BLaER1 treated with 17β-estradiol and CSF1 and Interleukin-3, amounts not matched to agents 10 nM and 100 nM (cell line): Measurements from ENCODE around the gene SLU7.

Experiments used
- H3K27ac ChIP-seq, 11 experiments: shearing (Covaris generic); formaldehyde crosslinking; 2 replicates each; pipeline ENCODE4 v1.8.1; 2022
- H3K27me3 ChIP-seq, 11 experiments: shearing (Covaris generic); formaldehyde crosslinking; 2 replicates each; pipeline ENCODE4 v1.8.1; 2022
- H3K36me3 ChIP-seq, 11 experiments: shearing (Covaris generic); formaldehyde crosslinking; 2 replicates each; pipeline ENCODE4 v1.8.1; 2022
- H3K4me1 ChIP-seq, 10 experiments: shearing (Covaris generic); formaldehyde crosslinking; 2 replicates each; pipeline ENCODE4 v1.8.1; 2022
- H3K4me2 ChIP-seq, 11 experiments: shearing (Covaris generic); formaldehyde crosslinking; 2 replicates each; pipeline ENCODE4 v1.8.1; 2022
- H3K4me3 ChIP-seq, 10 experiments: shearing (Covaris generic); formaldehyde crosslinking; 2 replicates each; pipeline ENCODE4 v1.8.1; 2022
- H3K9ac ChIP-seq, 11 experiments: shearing (Covaris generic); formaldehyde crosslinking; 2 replicates each; pipeline ENCODE4 v1.8.1; 2022
- H3K9me3 ChIP-seq, 11 experiments: shearing (Covaris generic); formaldehyde crosslinking; replicated peaks in 1 of 11; 2 replicates each; pipeline ENCODE4 v1.8.1; 2022
- H4K20me1 ChIP-seq, 11 experiments: shearing (Covaris generic); formaldehyde crosslinking; 2 replicates each; pipeline ENCODE4 v1.8.1; 2022
- Cebpa-rat ChIP-seq, 11 experiments: shearing (Covaris generic); IDR thresholded peaks; 2 replicates each; pipeline ENCODE4 v1.8.1; 2022

SLU7 gene

DNA sequence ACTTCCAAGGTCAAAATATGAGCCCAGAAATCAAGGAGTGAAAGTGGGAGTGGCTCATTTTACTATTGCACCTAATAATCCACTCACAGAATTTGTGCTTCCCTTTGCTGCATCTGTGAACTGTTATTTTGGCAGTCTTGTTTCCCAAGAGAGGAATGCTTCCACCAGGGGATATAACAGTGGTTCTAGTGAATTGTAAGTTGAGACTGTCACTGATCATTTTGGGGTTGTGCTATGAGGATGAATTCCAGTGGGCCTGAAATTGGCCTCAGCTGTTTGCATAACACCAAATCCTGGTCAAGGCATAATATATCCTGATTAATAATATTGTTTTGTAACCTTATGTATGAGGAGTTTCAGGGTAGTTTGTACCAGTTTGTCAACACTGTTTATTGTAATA, 33.4 kb downstream of the SLU7 start:
- H3K9me3 ChIP-seq, result peaks cover 20 to 26% (median 22%) of the 10 kb centered on the region in 11 experiments
- H3K4me3 ChIP-seq, result no peak overlapping the region
- H3K4me1 ChIP-seq, result peaks cover 0 to 14% (median 6%) of the 10 kb centered on the region in 10 experiments; a peak in 9 of 20 replicates
- no peaks in the 10 kb centered on the region for H4K20me1 ChIP-seq
- peaks cover 0 to 4% (median 0%) of the 10 kb centered on the region in 11 experiments; a peak in 1 of 22 replicates for H3K36me3 ChIP-seq
- H3K27ac ChIP-seq, result no peak overlapping the region
- no peak for TF ChIP-seq Cebpa-rat (IDR thresholded peaks at IDR 0.05)
- no peak overlapping the region for H3K4me2 ChIP-seq
- H3K27me3 ChIP-seq, result no peaks in the 10 kb centered on the region
- H3K9ac ChIP-seq, result no peak overlapping the region

DNA sequence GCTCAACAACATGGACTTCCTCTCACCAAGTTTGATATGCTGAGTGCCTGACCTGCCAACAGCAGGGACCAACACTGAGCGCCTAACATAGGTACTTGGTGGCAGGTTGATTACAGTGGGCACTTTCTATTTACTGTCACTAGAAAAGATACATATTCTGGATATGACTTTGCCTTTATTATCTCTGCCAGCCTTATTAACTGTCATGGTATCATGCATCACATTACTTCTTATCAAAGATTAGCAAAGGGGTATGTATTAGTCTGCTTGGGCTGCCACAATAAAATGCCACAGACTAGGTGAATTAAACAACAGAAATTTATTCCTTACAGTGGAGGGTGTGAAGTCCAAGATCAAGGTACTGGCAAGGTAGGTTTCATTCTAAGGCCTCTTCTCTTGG, 34.2 kb downstream of the SLU7 start:
- Histone ChIP-seq H3K4me1 (peaks cover 0 to 14% (median 6%) of the 10 kb centered on the region in 10 experiments; a peak in 9 of 20 replicates), H3K4me2 (no peak overlapping the region), H4K20me1 (no peaks in the 10 kb centered on the region), H3K4me3 (no peak overlapping the region), H3K9ac (no peak overlapping the region), H3K27me3 (no peaks in the 10 kb centered on the region), H3K36me3 (peaks cover 0 to 4% (median 0%) of the 10 kb centered on the region in 11 experiments; a peak in 1 of 22 replicates), H3K27ac (no peak overlapping the region), H3K9me3 (peaks cover 20 to 26% (median 22%) of the 10 kb centered on the region in 11 experiments)
- TF ChIP-seq Cebpa-rat (IDR thresholded peaks at IDR 0.05), result no peak

GRCh38 chr5:160382346-160382745, 36.5 kb downstream of the SLU7 start:
- no peaks in the 10 kb centered on the region for H3K36me3 ChIP-seq
- no peak overlapping the region for H3K27ac ChIP-seq
- H3K4me2 ChIP-seq, result peak overlapping the region in 8 of 11 experiments; percentile 7 to 42 (median 28); a peak in 11 of 22 replicates
- H3K4me1 ChIP-seq, result peaks cover 0 to 14% (median 6%) of the 10 kb centered on the region in 10 experiments; a peak in 9 of 20 replicates
- no peaks in the 10 kb centered on the region for H3K27me3 ChIP-seq
- H3K9ac ChIP-seq, result no peak overlapping the region
- H3K9me3 ChIP-seq, result peaks cover 6 to 12% (median 7%) of the 10 kb centered on the region in 11 experiments
- TF ChIP-seq Cebpa-rat (IDR thresholded peaks at IDR 0.05), result no peak
- H4K20me1 ChIP-seq, result no peaks in the 10 kb centered on the region
- no peak overlapping the region for H3K4me3 ChIP-seq

GRCh38 chr5:160380041-160380440, 38.8 kb downstream of the SLU7 start:
- no peak for TF ChIP-seq Cebpa-rat (IDR thresholded peaks at IDR 0.05)
- Histone ChIP-seq H3K9ac (no peak overlapping the region), H3K9me3 (no peaks in the 10 kb centered on the region), H3K27ac (no peak overlapping the region), H4K20me1 (no peaks in the 10 kb centered on the region), H3K36me3 (no peaks in the 10 kb centered on the region), H3K4me3 (no peak overlapping the region), H3K27me3 (no peaks in the 10 kb centered on the region), H3K4me1 (peaks cover 0 to 13% (median 6%) of the 10 kb centered on the region in 10 experiments; a peak in 9 of 20 replicates), H3K4me2 (no peak overlapping the region; a peak in 1 of 22 replicates)

GRCh38 chr5:160379511-160379910, 39.4 kb downstream of the SLU7 start:
- Histone ChIP-seq H3K4me3 (no peak overlapping the region), H3K27ac (no peak overlapping the region), H3K9ac (no peak overlapping the region), H3K4me1 (peaks cover 0 to 13% (median 6%) of the 10 kb centered on the region in 10 experiments; a peak in 9 of 20 replicates), H4K20me1 (no peaks in the 10 kb centered on the region), H3K9me3 (no peaks in the 10 kb centered on the region), H3K36me3 (no peaks in the 10 kb centered on the region), H3K4me2 (peak overlapping the region in 1 of 11 experiments; percentile 4; a peak in 2 of 22 replicates), H3K27me3 (no peaks in the 10 kb centered on the region)
- no peak for TF ChIP-seq Cebpa-rat (IDR thresholded peaks at IDR 0.05)

DNA sequence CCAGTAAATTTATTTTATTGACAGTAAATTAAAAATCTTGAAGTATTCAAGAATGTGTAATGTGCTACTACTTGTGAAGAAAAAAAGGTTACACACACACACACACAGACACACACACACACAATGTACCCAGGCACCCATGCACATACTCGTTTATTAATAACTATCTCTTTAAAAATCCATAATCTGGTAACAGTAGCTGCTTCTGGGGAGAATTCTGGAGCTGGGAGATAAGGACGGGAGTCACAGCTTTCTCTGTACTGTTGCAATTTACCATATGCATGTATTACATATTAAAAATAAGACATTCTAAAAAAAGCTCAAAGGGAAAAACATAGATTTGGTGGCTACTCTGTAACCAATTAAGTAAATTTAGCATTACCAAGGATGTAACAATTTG, 40.6 kb downstream of the SLU7 start:
- Histone ChIP-seq H3K4me3 (no peak overlapping the region), H3K27ac (no peak overlapping the region), H3K36me3 (no peaks in the 10 kb centered on the region), H4K20me1 (no peaks in the 10 kb centered on the region), H3K27me3 (no peaks in the 10 kb centered on the region), H3K4me2 (no peak overlapping the region), H3K9ac (no peak overlapping the region), H3K9me3 (no peaks in the 10 kb centered on the region), H3K4me1 (peaks cover 0 to 13% (median 6%) of the 10 kb centered on the region in 10 experiments; a peak in 9 of 20 replicates)
- TF ChIP-seq Cebpa-rat (IDR thresholded peaks at IDR 0.05), result no peak

GRCh38 chr5:160377651-160378050, 41.2 kb downstream of the SLU7 start:
- Histone ChIP-seq H3K9ac (no peak overlapping the region), H3K4me2 (no peak overlapping the region), H3K4me3 (no peak overlapping the region), H3K27me3 (no peaks in the 10 kb centered on the region), H3K36me3 (no peaks in the 10 kb centered on the region), H3K4me1 (peaks cover 0 to 13% (median 6%) of the 10 kb centered on the region in 10 experiments; a peak in 9 of 20 replicates), H3K9me3 (no peaks in the 10 kb centered on the region), H4K20me1 (no peaks in the 10 kb centered on the region), H3K27ac (no peak overlapping the region)
- TF ChIP-seq Cebpa-rat (IDR thresholded peaks at IDR 0.05), result no peak

DNA sequence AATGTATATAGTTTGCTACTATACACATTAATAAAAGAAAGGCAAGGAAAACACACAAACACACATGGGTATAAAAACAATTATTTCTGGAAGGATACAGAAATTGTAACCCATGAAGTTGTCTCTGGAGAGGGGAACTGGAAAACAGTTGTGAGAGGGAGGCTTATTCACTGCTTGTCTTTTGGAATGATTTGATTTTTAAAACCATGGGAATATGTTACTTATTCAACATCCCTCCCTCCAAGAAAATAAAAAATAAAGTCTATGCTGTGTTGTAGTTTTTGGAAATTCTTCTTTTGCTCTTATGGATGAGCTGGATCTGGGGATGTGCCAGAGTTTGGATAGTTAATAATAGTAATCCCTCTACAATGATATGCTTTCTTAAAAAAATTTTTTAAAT, 42.5 kb downstream of the SLU7 start:
- Histone ChIP-seq H3K4me3 (no peak overlapping the region), H3K27ac (no peak overlapping the region), H3K9ac (no peak overlapping the region), H3K27me3 (peaks cover 0 to 11% (median under 1%) of the 10 kb centered on the region in 11 experiments; a peak in 10 of 22 replicates), H3K9me3 (no peaks in the 10 kb centered on the region), H3K36me3 (no peaks in the 10 kb centered on the region), H3K4me2 (no peak overlapping the region), H3K4me1 (peaks cover 0 to 5% (median 0%) of the 10 kb centered on the region in 10 experiments; a peak in 2 of 20 replicates), H4K20me1 (no peaks in the 10 kb centered on the region)
- no peak for TF ChIP-seq Cebpa-rat (IDR thresholded peaks at IDR 0.05)

DNA sequence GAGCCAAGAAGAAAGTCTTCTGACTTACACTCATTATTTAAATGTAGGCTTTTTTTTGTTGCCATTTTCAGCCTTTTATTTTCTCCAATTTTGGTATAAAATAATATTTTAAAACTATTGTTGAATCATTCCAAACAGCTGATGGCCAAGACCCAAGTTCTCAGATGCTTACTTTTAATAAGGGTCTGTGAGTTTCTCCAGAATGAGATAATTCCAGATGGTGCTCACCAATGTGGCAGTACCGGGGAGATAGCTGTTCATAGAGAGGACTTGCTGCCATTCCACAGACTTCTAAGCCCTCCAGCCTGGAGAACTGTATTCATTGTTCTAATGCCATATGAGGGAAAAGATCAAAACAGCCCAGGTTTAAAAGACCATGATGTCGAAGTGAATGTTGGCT, 43.2 kb downstream of the SLU7 start:
- Histone ChIP-seq H4K20me1 (no peaks in the 10 kb centered on the region), H3K9me3 (peaks cover 0 to 2% (median 0%) of the 10 kb centered on the region in 11 experiments; a peak in 1 of 22 replicates), H3K4me2 (no peak overlapping the region), H3K4me1 (peaks cover 0 to 5% (median 0%) of the 10 kb centered on the region in 10 experiments; a peak in 2 of 20 replicates), H3K4me3 (no peak overlapping the region), H3K27me3 (peaks cover 3 to 18% (median 8%) of the 10 kb centered on the region in 11 experiments), H3K27ac (no peak overlapping the region), H3K36me3 (no peaks in the 10 kb centered on the region), H3K9ac (no peak overlapping the region)
- no peak for TF ChIP-seq Cebpa-rat (IDR thresholded peaks at IDR 0.05)

- Histone ChIP-seq H3K4me1 (peaks cover 0 to 5% (median 0%) of the 10 kb centered on the region in 10 experiments; a peak in 2 of 20 replicates), H3K4me3 (no peak overlapping the region), H3K27me3 (peaks cover 8 to 23% (median 13%) of the 10 kb centered on the region in 11 experiments), H3K4me2 (no peak overlapping the region), H3K27ac (no peak overlapping the region), H3K9me3 (peaks cover 0 to 8% (median 4%) of the 10 kb centered on the region in 11 experiments; a peak in 10 of 22 replicates), H3K9ac (no peak overlapping the region), H3K36me3 (no peaks in the 10 kb centered on the region), H4K20me1 (no peaks in the 10 kb centered on the region)
- no peak for TF ChIP-seq Cebpa-rat (IDR thresholded peaks at IDR 0.05)
Observed at GRCh38 chr5:160375166-160375565, 43.7 kb downstream of the SLU7 start.
